Fibroblast of the aortic adventitia (primary cell): Measurements from ENCODE around the gene FCGBP. TPM values are rescaled to one million over a fixed set of nuclear protein-coding genes. Genes with fewer than 3 reads are reported as not detected.

Source experiments
- DNase-seq: peaks from one replicate; pipeline ENCODE4 v3.0.0-alpha.2; 2010; ENCODE audit warnings: low read depth
- H3K4me3 ChIP-seq: 2 replicates; pipeline ENCODE4 v1.5.1; 2011; ENCODE audit warnings: low read depth, mild to moderate bottlenecking, control low read depth, low read length, moderate library complexity
- CTCF ChIP-seq: IDR thresholded peaks from 2 replicates; pipeline ENCODE4 v1.5.1; 2011; ENCODE audit warnings: mild to moderate bottlenecking, low read length, control low read depth, inconsistent platforms; ENCODE audit not compliant: insufficient read depth
- total RNA-seq: library from RNA; depleted of rRNA; stranded (reverse); fragments of >200 nt; gene quantifications from 2 replicates; pipeline ENCODE4 v1.2.3, GENCODE V29; 2012; ENCODE audit warnings: low replicate concordance

FCGBP gene
- total RNA-seq, 1 donor: under 0.01 TPM

DNA sequence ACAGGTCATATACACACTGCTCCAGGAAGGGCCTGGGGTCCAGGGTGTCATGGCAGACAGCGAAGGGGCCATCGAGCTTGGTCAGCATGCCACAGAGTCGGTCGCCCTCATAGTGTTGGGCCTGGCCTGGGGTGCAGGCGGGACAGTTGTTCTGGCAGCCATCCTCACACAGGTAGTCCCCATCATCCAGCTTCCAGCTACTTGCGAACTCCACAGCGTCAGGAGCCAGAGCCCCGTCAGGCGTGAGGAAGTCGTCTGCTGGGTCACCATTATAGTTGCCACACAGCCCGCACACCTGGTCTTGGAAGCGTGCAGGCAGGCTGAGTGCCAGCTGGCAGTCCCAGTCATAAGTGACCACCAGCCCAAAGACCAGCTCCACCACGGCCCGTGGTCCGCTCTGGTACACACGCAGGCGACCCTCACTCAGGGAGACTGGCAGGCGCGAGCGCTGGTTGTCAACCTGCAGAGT lies 16.2 kb downstream of the FCGBP start:
- H3K4me3 ChIP-seq: no peak overlapping the region
- no peak for DNase-seq
- TF ChIP-seq CTCF: no peak

DNA sequence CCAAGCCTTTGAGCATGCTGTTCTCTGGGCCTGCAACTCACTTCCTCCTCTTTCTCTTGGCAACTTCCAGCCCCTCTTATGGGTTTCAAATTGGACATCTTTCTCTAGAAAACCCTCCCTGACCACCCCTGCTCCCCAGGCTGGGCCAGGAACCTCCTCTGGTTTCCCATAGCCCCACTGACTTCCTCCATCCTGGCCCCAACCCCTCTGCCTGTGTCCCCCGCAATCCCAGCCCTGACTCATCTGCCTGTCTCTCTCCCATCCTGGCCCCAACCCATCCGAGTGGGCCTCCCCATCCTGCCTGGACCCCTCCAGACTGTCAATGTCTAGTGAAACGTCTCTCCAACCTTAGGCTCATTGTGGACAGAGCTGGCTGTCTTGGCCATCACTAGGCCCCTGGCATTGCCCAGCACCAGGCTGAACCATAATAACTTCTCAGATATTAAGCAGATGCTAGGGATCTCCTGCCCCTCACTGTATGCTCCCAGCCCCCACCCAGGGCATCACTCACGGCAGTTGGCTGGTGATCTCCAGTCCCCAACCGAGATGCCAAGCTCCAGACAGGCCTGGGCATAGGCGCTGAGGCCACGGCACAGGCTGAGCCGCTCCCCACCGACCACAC lies 16.8 kb downstream of the FCGBP start:
- no peak for TF ChIP-seq CTCF
- no peak for DNase-seq
- no peak overlapping the region for H3K4me3 ChIP-seq

- no peak overlapping the region for H3K4me3 ChIP-seq
- DNase-seq: no peak
- TF ChIP-seq CTCF: no peak
Measured at GRCh38 chr19:39916851-39917396, 17.5 kb downstream of the FCGBP start.

- no peak for TF ChIP-seq CTCF
- no peak for DNase-seq
- H3K4me3 ChIP-seq: no peak overlapping the region
Measured at GRCh38 chr19:39916236-39916635, 18.2 kb downstream of the FCGBP start.

DNA sequence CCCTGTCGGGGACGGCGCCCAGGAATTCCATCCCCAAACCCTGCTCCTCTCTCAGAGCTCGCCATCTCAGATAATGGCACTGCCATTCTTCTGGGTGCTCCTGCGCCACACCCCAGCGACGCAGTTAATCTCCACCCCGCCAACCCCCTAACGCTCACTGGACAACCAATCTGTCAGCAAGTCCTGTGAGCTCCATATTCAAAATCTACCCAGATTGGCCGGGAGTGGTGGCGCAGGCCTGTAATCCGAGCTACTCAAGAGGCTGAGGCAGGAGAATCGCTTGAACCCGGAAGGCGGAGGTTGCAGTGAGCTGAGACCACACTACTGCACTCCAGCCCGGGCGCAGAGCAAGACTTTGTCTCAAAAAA lies 18.6 kb downstream of the FCGBP start:
- no peak overlapping the region for H3K4me3 ChIP-seq
- no peak for TF ChIP-seq CTCF
- no peak for DNase-seq

DNA sequence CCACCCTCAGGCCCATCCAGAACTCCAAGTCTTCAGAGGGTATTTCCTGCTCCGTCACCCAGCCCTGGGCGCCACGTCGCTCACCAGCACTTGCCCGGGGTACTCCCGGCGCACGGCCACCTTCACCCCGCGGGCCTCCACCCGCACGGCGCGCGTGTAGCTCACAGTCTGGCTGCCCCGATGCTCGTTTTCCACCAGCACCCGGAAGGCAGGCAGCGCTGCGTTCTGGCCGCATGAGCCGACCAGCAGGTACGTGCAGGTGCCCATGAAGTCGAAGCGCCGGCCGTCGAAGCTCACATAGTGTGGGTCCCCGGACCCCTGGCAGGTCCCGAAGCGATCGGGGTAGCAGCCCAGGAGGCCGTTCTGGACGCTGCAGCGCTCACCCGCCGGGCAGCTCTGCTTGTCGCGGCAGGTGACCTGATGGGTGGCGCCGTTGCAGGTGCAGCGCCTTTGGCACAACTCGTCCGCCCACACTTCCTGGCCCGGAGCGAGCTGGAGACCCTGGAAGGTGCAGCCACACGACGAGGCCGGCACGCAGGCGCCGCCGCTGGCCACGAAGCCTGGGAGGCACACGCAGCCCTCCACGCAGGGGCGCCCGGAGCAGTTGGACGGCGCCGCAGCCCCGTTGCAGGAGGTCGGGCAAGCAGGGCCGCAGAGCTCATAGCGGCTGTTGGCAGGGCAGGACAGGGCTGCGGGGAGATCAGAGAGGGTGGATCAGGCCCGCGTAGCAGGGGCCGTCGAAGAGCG lies 19.2 kb downstream of the FCGBP start:
- DNase-seq: no peak
- TF ChIP-seq CTCF: no peak
- no peak overlapping the region for H3K4me3 ChIP-seq
